IMR-90 (cell line): ENCODE data around the gene MPRIP. TPM values are rescaled to one million over a fixed set of nuclear protein-coding genes. Genes with fewer than 3 reads are reported as not detected.

ENCODE experiments used
- ATAC-seq: fragments of 200-7000 bp; cut with Tn5 transposase; 2 replicates; pipeline ENCODE4 v1.9.1; 2020; ENCODE audit warnings: low read depth, mild to moderate bottlenecking, moderate library complexity
- BruUV-seq: library from RNA; stranded (reverse); fragments of 400-500 nt; replicated peaks from 2 replicates; lab custom pipeline; 2021; lab: Mats Ljungman, UMichigan
- CTCF ChIA-PET: fragments of 300-600 bp; formaldehyde crosslinking; extraction: SDS; loops from one replicate; lab custom pipeline; 2021; ENCODE audit warnings: antibody characterized with exemption; lab: Yijun Ruan, JAX
- POLR2A ChIA-PET: fragments of 300-600 bp; sonication (Branson Sonifier 250); formaldehyde crosslinking; loops from one replicate; lab custom pipeline; 2022; ENCODE audit warnings: antibody characterized with exemption; ENCODE audit not compliant: unreplicated experiment; lab: Charles Lee
- DNase-seq: peaks from one replicate; pipeline ENCODE4 v3.0.0; 2013
- H2AFZ ChIP-seq: replicated peaks from 2 replicates; pipeline ENCODE3; 2013; ENCODE audit warnings: low read length, mild to moderate bottlenecking; ENCODE audit not compliant: poor library complexity
- H2AK5ac ChIP-seq: 2 replicates; pipeline ENCODE4 v1.6.1; 2013; ENCODE audit warnings: low read depth, low read length, inconsistent platforms
- H2AK9ac ChIP-seq: replicated peaks from 2 replicates; pipeline ENCODE3; 2013; ENCODE audit warnings: mild to moderate bottlenecking, low read depth, low read length, moderate library complexity; ENCODE audit not compliant: poor library complexity
- H2BK120ac ChIP-seq: 2 replicates; pipeline ENCODE4 v1.6.1; 2013; ENCODE audit warnings: low read depth, low read length, inconsistent platforms
- H2BK15ac ChIP-seq: 3 replicates; pipeline ENCODE4 v1.6.1; 2013; ENCODE audit warnings: low read depth, low read length, inconsistent platforms
- H2BK20ac ChIP-seq: 2 replicates; pipeline ENCODE4 v1.6.1; 2013; ENCODE audit warnings: low read depth, mild to moderate bottlenecking, inconsistent platforms, low read length, moderate library complexity
- H2BK5ac ChIP-seq: 2 replicates; pipeline ENCODE4 v1.6.1; 2013; ENCODE audit warnings: mild to moderate bottlenecking, low read depth, low read length, inconsistent platforms; ENCODE audit not compliant: poor library complexity, severe bottlenecking
- H3K14ac ChIP-seq: replicated peaks from 2 replicates; pipeline ENCODE4 v1.6.1; 2013; ENCODE audit warnings: low read depth, low read length, inconsistent platforms
- H3K18ac ChIP-seq: 2 replicates; pipeline ENCODE4 v1.6.1; 2013; ENCODE audit warnings: low read depth, low read length, control low read depth
- H3K23ac ChIP-seq: 2 replicates; pipeline ENCODE4 v1.6.1; 2013; ENCODE audit warnings: low read depth, low read length, inconsistent platforms
- H3K27ac ChIP-seq: 2 replicates; pipeline ENCODE4 v1.5.1; 2013; ENCODE audit warnings: mild to moderate bottlenecking, control low read depth, low read length; ENCODE audit not compliant: insufficient read depth
- H3K27me3 ChIP-seq: 2 replicates; pipeline ENCODE4 v1.6.1; 2013; ENCODE audit warnings: low read length; ENCODE audit not compliant: control insufficient read depth, insufficient read depth
- H3K36me3 ChIP-seq: 2 replicates; pipeline ENCODE4 v1.6.1; 2013; ENCODE audit warnings: low read length, mixed read lengths; ENCODE audit not compliant: control insufficient read depth, insufficient read depth
- H3K4ac ChIP-seq: 2 replicates; pipeline ENCODE4 v1.6.1; 2013; ENCODE audit warnings: low read depth, low read length, inconsistent platforms
- H3K4me1 ChIP-seq: 2 replicates; pipeline ENCODE4 v1.6.1; 2013; ENCODE audit warnings: low read length, mixed read lengths; ENCODE audit not compliant: control insufficient read depth, insufficient read depth
- H3K4me2 ChIP-seq: 2 replicates; pipeline ENCODE4 v1.6.1; 2013; ENCODE audit warnings: low read depth, mild to moderate bottlenecking, control low read depth, low read length, moderate library complexity
- H3K4me3 ChIP-seq: 2 replicates; pipeline ENCODE4 v1.5.1; 2013; ENCODE audit warnings: low read depth, mild to moderate bottlenecking, control low read depth, low read length, moderate library complexity; ENCODE audit not compliant: insufficient read depth
- H3K56ac ChIP-seq: 2 replicates; pipeline ENCODE4 v1.6.1; 2013; ENCODE audit warnings: low read length, inconsistent platforms; ENCODE audit not compliant: insufficient read depth; ENCODE audit errors: extremely low read depth
- H3K79me1 ChIP-seq, 2 experiments: 2 replicates each; pipeline ENCODE4 v1.6.1; 2013; ENCODE audit warnings: low read length in 2 of 2, inconsistent platforms in 1 of 2, low read depth in 1 of 2
- H3K9ac ChIP-seq: 2 replicates; pipeline ENCODE4 v1.6.1; 2013; ENCODE audit warnings: low read depth, low read length, control low read depth
- H3K9me1 ChIP-seq: 2 replicates; pipeline ENCODE4 v1.6.1; 2013; ENCODE audit warnings: low read length, inconsistent platforms; ENCODE audit not compliant: insufficient read depth
- H3K9me3 ChIP-seq: 2 replicates; pipeline ENCODE4 v1.6.1; 2013; ENCODE audit warnings: low read length; ENCODE audit not compliant: control insufficient read depth, insufficient read depth
- H4K20me1 ChIP-seq: 2 replicates; pipeline ENCODE4 v1.6.1; 2013; ENCODE audit warnings: low read length, inconsistent platforms; ENCODE audit not compliant: insufficient read depth
- H4K5ac ChIP-seq: 2 replicates; pipeline ENCODE4 v1.6.1; 2013; ENCODE audit warnings: mild to moderate bottlenecking, low read depth, low read length, control low read depth
- H4K8ac ChIP-seq, 2 experiments: 2 replicates each; pipeline ENCODE4 v1.6.1; 2013; ENCODE audit warnings: low read depth in 2 of 2, low read length in 2 of 2, control low read depth in 1 of 2, inconsistent platforms in 1 of 2
- H4K91ac ChIP-seq: 2 replicates; pipeline ENCODE4 v1.6.1; 2013; ENCODE audit warnings: low read depth, low read length, inconsistent platforms; ENCODE audit not compliant: insufficient read depth
- FOS ChIP-seq: fragments of 150-350 bp; IDR thresholded peaks from 2 replicates; pipeline ENCODE4 v1.6.1; 2016; ENCODE audit warnings: low read depth, low read length
- NFE2L2 ChIP-seq: fragments of 150-350 bp; IDR thresholded peaks from 2 replicates; pipeline ENCODE4 v1.6.1; 2016; ENCODE audit warnings: low read depth, mild to moderate bottlenecking, low read length
- RCOR1 ChIP-seq: IDR thresholded peaks from 2 replicates; pipeline ENCODE4 v1.6.1; 2012; ENCODE audit warnings: mild to moderate bottlenecking, low read length, improper control_type of control experiment; ENCODE audit not compliant: insufficient replicate concordance
- WGBS, 2 experiments: methylation state at CpG; one replicate each; pipeline versions ENCODE4 v1.1.5 to v1.1.7; 2013; ENCODE audit warnings: missing lambda C conversion rate in 2 of 2; ENCODE audit not compliant: insufficient read length in 1 of 2; ENCODE audit errors: extremely low coverage in 2 of 2; 5-methylcytosine and 5-hydroxymethylcytosine counted together
- dilution Hi-C: fragments of 300-500 bp; cut with HindIII; formaldehyde crosslinking; loops from one replicate; pipeline ENCODE4 v1.14.3; 2018; ENCODE audit warnings: low sequenced_read_pairs; ENCODE audit not compliant: unreplicated experiment
- in situ Hi-C: fragments of 300-500 bp; cut with MboI; formaldehyde crosslinking; loops from 3 replicates; pipeline ENCODE4 v1.14.3; 2019; ENCODE audit warnings: low sequenced_read_pairs, inconsistent platforms, mixed read lengths
- intact Hi-C: fragments of 100-400 bp; cut with micrococcal nuclease; formaldehyde crosslinking; loops from 2 replicates; pipeline ENCODE4 v1.10.0; 2022
- polyA plus RNA-seq, 3 experiments: library from polyadenylated mRNA; depleted of rRNA; stranded (reverse); fragments of >200 nt; gene quantifications; 2 replicates each; pipeline ENCODE4 v1.2.3, GENCODE V29; 2012; ENCODE audit warnings: low replicate concordance in 1 of 3
- total RNA-seq: library from RNA; depleted of rRNA; stranded (reverse); fragments of >200 nt; gene quantifications from 2 replicates; pipeline ENCODE4 v1.2.3, GENCODE V29; 2012
- TF ChIP-seq, protein P1 (sequence below): conservative IDR thresholded peaks from 2 replicates; pipeline ENCODE4 v1.5.1; 2012; ENCODE audit warnings: mild to moderate bottlenecking, low read depth, low read length, improper control_type of control experiment

The MPRIP gene
- total and polyA plus RNA-seq, 2 of the 4 experiments (the other 2 are of a cell fraction): 111 to 149 TPM

DNA sequence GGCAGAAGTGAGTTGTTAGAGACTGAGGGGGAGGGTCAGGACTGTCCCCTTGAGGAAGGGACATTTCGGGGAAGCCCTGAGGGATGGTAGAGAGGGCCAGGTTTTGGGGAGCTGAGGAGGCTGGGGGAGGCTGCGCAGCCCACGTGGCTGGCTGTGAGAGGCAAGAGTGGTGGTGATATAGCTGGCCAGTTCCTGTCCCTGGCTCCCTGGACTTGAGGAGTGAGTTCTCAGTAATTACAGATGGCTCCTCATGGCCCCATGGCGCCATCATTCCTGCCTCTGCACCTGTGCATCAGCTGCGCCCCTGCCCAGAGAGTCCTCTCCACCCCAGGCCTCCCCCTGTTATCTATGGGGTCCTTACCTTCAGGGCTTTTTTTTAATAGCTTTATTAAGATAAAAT is 30.3 kb downstream of the MPRIP start:
- peaks cover 26 to 81% of the 10 kb centered on the region in 2 experiments for H3K79me1 ChIP-seq
- BruUV-seq: no TSS peak
- H4K8ac ChIP-seq: no peak overlapping the region
- no peak overlapping the region for H3K4ac ChIP-seq
- peaks cover 30% of the 10 kb centered on the region for H3K9me1 ChIP-seq
- WGBS, 2 experiments: 100% methylated on average over 1 of the region's 5 CpGs; no CpG with 5 or more reads in 1 of the 2 experiments
- H2AK5ac ChIP-seq: no peak overlapping the region
- TF ChIP-seq NFE2L2 (no peak), FOS (no peak), RCOR1 (no peak)
- TF ChIP-seq, protein P1, sequence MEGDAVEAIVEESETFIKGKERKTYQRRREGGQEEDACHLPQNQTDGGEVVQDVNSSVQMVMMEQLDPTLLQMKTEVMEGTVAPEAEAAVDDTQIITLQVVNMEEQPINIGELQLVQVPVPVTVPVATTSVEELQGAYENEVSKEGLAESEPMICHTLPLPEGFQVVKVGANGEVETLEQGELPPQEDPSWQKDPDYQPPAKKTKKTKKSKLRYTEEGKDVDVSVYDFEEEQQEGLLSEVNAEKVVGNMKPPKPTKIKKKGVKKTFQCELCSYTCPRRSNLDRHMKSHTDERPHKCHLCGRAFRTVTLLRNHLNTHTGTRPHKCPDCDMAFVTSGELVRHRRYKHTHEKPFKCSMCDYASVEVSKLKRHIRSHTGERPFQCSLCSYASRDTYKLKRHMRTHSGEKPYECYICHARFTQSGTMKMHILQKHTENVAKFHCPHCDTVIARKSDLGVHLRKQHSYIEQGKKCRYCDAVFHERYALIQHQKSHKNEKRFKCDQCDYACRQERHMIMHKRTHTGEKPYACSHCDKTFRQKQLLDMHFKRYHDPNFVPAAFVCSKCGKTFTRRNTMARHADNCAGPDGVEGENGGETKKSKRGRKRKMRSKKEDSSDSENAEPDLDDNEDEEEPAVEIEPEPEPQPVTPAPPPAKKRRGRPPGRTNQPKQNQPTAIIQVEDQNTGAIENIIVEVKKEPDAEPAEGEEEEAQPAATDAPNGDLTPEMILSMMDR: no peak
- H3K18ac ChIP-seq: no peak overlapping the region
- H3K14ac ChIP-seq: no peak overlapping the region
- H2BK20ac ChIP-seq: no peak overlapping the region
- ChIA-PET CTCF (no interaction called here), POLR2A (no interaction called here)
- no peak overlapping the region for H3K23ac ChIP-seq
- peaks cover 84% of the 10 kb centered on the region for H4K20me1 ChIP-seq
- no peak overlapping the region for H3K27ac ChIP-seq
- dilution Hi-C loops: no loop called here
- no peak overlapping the region for H3K4me3 ChIP-seq
- H3K56ac ChIP-seq: no peak overlapping the region
- H3K27me3 ChIP-seq: no peaks in the 10 kb centered on the region
- no peak overlapping the region for H2BK5ac ChIP-seq
- intact Hi-C loops: loop anchor here (5.0 kb wide), 1 partner anchor 35 kb away; no protein-coding TSS in a partner anchor
- H3K4me1 ChIP-seq: peaks cover 28% of the 10 kb centered on the region
- no peak overlapping the region for H2BK120ac ChIP-seq
- peaks cover 12% of the 10 kb centered on the region; the same call in 1 of the 2 replicates for H3K36me3 ChIP-seq
- no peak overlapping the region for H2AFZ ChIP-seq
- H4K5ac ChIP-seq: no peak overlapping the region
- ATAC-seq (no peak), DNase-seq (no peak)
- H2AK9ac ChIP-seq: no peak overlapping the region
- no peak overlapping the region for H3K4me2 ChIP-seq
- H3K9ac ChIP-seq: no peak overlapping the region
- H4K91ac ChIP-seq: no peak overlapping the region
- no peak overlapping the region for H2BK15ac ChIP-seq
- no peaks in the 10 kb centered on the region for H3K9me3 ChIP-seq
- in situ Hi-C loops: no loop called here
